ENCODE data around the gene KIF13A. TPM values are rescaled to one million over a fixed set of nuclear protein-coding genes. Genes with fewer than 3 reads are reported as not detected.

KIF13A gene
- total and polyA plus RNA-seq, 4 donors = 4.3 to 28.1 (median 10.6) TPM

- peaks cover 0 to 5% (median 1%) of the 10 kb centered on the region in 4 donors for H3K4me1 ChIP-seq (ENCODE audit: control insufficient read depth in 4 of 4, insufficient read depth in 4 of 4, low read length in 3 of 4)
- no peak overlapping the region for H3K4me3 ChIP-seq (ENCODE audit: low read depth in 1 of 3, low read length in 3 of 3)
- no peak for DNase-seq (ENCODE audit: low spot score)
- no peaks in the 10 kb centered on the region for H3K36me3 ChIP-seq (ENCODE audit: control insufficient read depth in 4 of 4, insufficient read depth in 3 of 4, low read depth in 1 of 4, low read length in 3 of 4)
- no peaks in the 10 kb centered on the region for H3K9me3 ChIP-seq (ENCODE audit: control insufficient read depth in 4 of 4, low read length in 3 of 4)
- TF ChIP-seq REST (IDR thresholded peaks at IDR 0.05) (no peak), MAX (IDR thresholded peaks at IDR 0.05) (no peak), SP1 (IDR thresholded peaks at IDR 0.05) (no peak), EGR1 (IDR thresholded peaks at IDR 0.05; ENCODE audit: low read depth in 2 of 2) (no peak)
- H3K27ac ChIP-seq (ENCODE audit: low read depth in 1 of 2, low read length in 2 of 2) = no peak overlapping the region
- WGBS = 49% methylated on average over 3 of the region's 3 CpGs
- no peak overlapping the region for H3K9ac ChIP-seq (ENCODE audit: low read depth in 1 of 2, low read length in 2 of 2)
- no peaks in the 10 kb centered on the region for H3K27me3 ChIP-seq (ENCODE audit: control insufficient read depth in 4 of 4, insufficient read depth in 4 of 4, low read length in 3 of 4)
These were observed 277.1 kb downstream of the KIF13A start for GRCh38 chr6:17710331-17710730.

GRCh38 chr6:17709476-17709875, 278.0 kb downstream of the KIF13A start:
- Histone ChIP-seq H3K4me1 (ENCODE audit: control insufficient read depth in 4 of 4, insufficient read depth in 4 of 4, low read length in 3 of 4) (peaks cover 0 to 5% (median 1%) of the 10 kb centered on the region in 4 donors), H3K4me3 (ENCODE audit: low read depth in 1 of 3, low read length in 3 of 3) (no peak overlapping the region), H3K36me3 (ENCODE audit: control insufficient read depth in 4 of 4, insufficient read depth in 3 of 4, low read depth in 1 of 4, low read length in 3 of 4) (no peaks in the 10 kb centered on the region), H3K9me3 (ENCODE audit: control insufficient read depth in 4 of 4, low read length in 3 of 4) (no peaks in the 10 kb centered on the region), H3K27me3 (ENCODE audit: control insufficient read depth in 4 of 4, insufficient read depth in 4 of 4, low read length in 3 of 4) (no peaks in the 10 kb centered on the region), H3K9ac (ENCODE audit: low read depth in 1 of 2, low read length in 2 of 2) (no peak overlapping the region), H3K27ac (ENCODE audit: low read depth in 1 of 2, low read length in 2 of 2) (no peak overlapping the region)
- no peak for DNase-seq (ENCODE audit: low spot score)
- TF ChIP-seq ZBTB33 (IDR thresholded peaks at IDR 0.05) = no peak
- no peak for TF ChIP-seq EGR1 (IDR thresholded peaks at IDR 0.05; ENCODE audit: low read depth in 2 of 2)
- TF ChIP-seq RAD21 (IDR thresholded peaks at IDR 0.05) = no peak
- TF ChIP-seq GABPA (IDR thresholded peaks at IDR 0.05 in 1 of 2, conservative IDR thresholded peaks at IDR 0.05 in 1 of 2) = no peak
- TF ChIP-seq SP1 (IDR thresholded peaks at IDR 0.05) = no peak
- no peak for TF ChIP-seq CTCF (IDR thresholded peaks at IDR 0.05; ENCODE audit: low read depth, low read length, missing input control)
- TF ChIP-seq FOXA1 (IDR thresholded peaks at IDR 0.05) = no peak
- no peak for TF ChIP-seq ATF3 (IDR thresholded peaks at IDR 0.05)
- TF ChIP-seq TAF1 (conservative IDR thresholded peaks at IDR 0.05) = no peak
- TF ChIP-seq JUND (IDR thresholded peaks at IDR 0.05) = no peak
- TF ChIP-seq YY1 (IDR thresholded peaks at IDR 0.05) = no peak
- no peak for TF ChIP-seq NR2F2 (IDR thresholded peaks at IDR 0.05)
- no peak for TF ChIP-seq FOXA2 (IDR thresholded peaks at IDR 0.05)
- TF ChIP-seq MAX (IDR thresholded peaks at IDR 0.05) = no peak
- 99% methylated on average over 2 of the region's 2 CpGs for WGBS

Small RNA genes within 50 kb of the gene (small RNA-seq; reads per million reads assigned to genes)
- not detected for gene RF00019
- 0.60 reads per million, percentile 63 among the genes with 10 or more reads in this experiment for gene RNA5SP204

Other genes with a start within 250 kb of the KIF13A start
- gene NHLRC1, start 135.0 kb upstream of the KIF13A start, total RNA-seq = 1 to 10 TPM; 2.1 to 4.4 TPM
- gene NHLRC1, start 135.0 kb upstream of the KIF13A start, polyA plus RNA-seq = 1 to 10 TPM; 2.4 to 3.5 TPM
- 10 to 100 TPM; 10.3 to 28.6 TPM for gene TPMT, start 167.4 kb upstream of the KIF13A start, total RNA-seq
- 10 to 100 TPM; 25.3 to 26.2 TPM for gene TPMT, start 167.4 kb upstream of the KIF13A start, polyA plus RNA-seq
- gene KDM1B, start 167.8 kb upstream of the KIF13A start, total RNA-seq = 10 to 100 TPM in 1 of 2 donors, 1 to 10 TPM in 1; 9.7 to 10.2 TPM
- 1 to 10 TPM; 1.6 to 3.7 TPM for gene KDM1B, start 167.8 kb upstream of the KIF13A start, polyA plus RNA-seq